Stomach (tissue), 4 donors: Measurements from ENCODE around the gene NDUFAF2.

Experiments used
- CTCF ChIP-seq, 7 experiments: fragments of 450-650 bp in 4 of 7; fragments of 200-600 bp in 3 of 7; sonication (generic) in 3 of 7; IDR thresholded peaks; one replicate each; pipeline ENCODE4 v1.5.1; 2016 to 2019; ENCODE audit warnings: antibody characterized with exemption in 7 of 7, control low read depth in 2 of 7, mild to moderate bottlenecking in 1 of 7
- EP300 ChIP-seq: sonication (generic); formaldehyde crosslinking; IDR thresholded peaks from one replicate; pipeline ENCODE4 v1.6.1; 2017; ENCODE audit warnings: antibody characterized with exemption
- POLR2A ChIP-seq, 4 donors: fragments of 450-650 bp; IDR thresholded peaks; one replicate each; pipeline ENCODE4 v1.6.1; 2016; ENCODE audit warnings: antibody characterized with exemption in 4 of 4, control low read depth in 2 of 4, mild to moderate bottlenecking in 1 of 4, moderate library complexity in 1 of 4
- POLR2AphosphoS5 ChIP-seq, 3 donors: sonication (generic); formaldehyde crosslinking; IDR thresholded peaks; one replicate each; pipeline ENCODE4 v1.6.1; 2016; ENCODE audit warnings: antibody characterized with exemption in 3 of 3

- TF ChIP-seq EP300 (no peak), CTCF (IDR thresholded peaks at IDR 0.05) (no peak), POLR2AphosphoS5 (IDR thresholded peaks at IDR 0.05) (no peak), POLR2A (IDR thresholded peaks at IDR 0.05) (no peak)
These were observed 214.1 kb downstream of the NDUFAF2 start for GRCh38 chr5:61159070-61159469.
